GOT3 (cell line): ENCODE measurements around the gene SMARCA2.

Experiments
- DNase-seq: peaks from one replicate; lab custom pipeline; 2025; ENCODE audit warnings: mixed read lengths; lab: John Stamatoyannopoulos, UW

The SMARCA2 gene

DNA sequence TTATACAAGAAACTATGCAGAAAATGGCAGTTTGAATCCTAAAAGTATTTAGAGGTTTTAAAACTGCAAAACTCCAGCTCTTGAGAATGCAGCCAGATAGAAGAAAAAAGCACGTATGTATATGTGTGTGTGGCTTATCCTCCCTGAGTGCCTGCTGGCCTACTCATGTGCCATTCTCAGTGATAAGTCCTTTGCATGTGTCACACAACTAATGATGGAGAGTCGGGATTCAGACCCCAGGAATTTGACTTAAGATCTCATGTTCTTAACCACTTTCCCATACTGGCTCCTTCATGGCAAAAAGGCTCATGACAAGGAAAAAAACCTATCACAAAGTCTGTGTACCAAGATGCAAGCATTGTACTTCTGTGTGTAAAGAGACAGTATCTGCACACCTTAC, 26.6 kb downstream of the SMARCA2 start:
- no peak for DNase-seq

DNA sequence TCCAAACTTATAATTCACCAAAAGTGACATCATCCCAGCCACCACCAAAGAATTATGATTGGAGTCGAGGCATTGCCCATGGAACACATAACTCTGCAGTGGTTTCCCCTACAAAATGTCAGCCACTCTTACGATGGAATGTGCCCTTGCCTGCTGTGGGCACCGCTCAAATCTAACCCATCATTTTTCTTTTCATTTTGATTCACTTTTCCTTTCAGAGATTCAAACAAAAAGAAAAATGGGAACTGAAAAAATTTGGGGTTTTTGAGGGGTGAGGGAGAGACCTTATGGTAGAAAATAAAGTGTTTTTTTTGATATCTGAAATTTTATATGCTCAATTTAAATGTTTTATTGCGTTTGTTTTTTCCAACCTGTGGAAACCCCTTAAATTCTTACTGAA, 28.1 kb downstream of the SMARCA2 start:
- DNase-seq, result no peak

DNA sequence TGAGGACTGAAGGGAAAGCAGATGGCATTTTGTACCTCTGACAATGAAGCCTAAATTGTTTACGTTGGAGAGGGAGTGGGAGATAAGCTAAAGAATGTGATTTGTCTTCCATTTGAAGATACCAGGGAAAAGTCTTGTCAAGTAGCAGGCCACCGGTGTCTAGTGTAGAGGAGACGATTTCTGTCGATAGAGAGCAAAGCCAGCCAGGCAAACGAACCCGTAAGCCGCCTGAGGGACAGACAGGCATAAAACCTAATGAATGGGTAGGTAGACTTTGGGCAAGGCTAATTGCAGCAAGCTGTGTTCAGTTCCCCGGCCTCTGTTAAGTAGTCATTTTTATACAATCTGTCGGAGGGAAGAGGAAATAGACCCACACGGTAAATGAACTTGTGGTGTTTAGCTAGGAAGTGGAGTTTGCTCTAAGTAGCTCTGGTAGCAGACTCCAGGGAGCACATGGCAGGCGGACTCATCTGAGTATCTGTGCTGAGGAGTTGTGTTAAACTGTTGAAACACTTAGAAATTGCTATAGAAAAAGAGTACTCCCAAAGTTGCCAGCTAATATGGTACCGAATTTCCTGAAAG, 28.8 kb downstream of the SMARCA2 start:
- no peak for DNase-seq

DNA sequence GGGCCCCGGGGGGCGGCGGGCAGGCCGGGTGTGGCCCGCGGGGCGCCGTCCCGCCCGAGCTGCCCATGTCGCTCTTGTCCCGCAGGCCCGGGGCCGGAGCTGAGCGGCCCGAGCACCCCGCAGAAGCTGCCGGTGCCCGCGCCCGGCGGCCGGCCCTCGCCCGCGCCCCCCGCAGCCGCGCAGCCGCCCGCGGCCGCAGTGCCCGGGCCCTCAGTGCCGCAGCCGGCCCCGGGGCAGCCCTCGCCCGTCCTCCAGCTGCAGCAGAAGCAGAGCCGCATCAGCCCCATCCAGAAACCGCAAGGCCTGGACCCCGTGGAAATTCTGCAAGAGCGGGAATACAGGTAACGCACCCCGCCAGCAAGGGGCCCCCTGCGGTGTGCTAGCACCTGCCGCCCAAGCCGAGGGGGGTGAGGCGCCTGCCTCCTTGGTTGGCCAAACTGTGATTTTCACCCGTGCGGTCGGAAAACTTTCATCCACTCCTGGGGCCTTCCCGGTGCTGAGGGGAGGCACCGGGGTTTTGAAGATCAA, 32.1 kb downstream of the SMARCA2 start:
- no peak for DNase-seq

DNA sequence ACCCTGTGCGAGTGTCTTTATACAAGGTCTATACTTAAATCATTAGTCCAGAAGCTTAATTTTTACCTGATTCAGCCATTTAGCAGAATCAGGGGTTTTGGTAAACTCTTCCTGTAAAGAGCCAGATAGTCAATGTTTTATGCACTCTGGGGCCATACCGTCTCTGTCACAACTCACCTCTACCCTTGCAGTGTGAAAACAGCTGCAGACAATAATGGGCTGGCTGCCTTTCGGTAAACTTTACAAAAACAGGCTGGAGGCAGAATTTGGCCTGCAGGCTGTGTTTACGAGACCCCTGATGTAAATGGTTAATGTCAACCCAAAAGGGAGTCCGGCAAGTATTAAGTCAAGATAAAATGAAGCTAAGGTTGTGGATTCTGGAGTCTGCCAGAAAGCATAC, 32.8 kb downstream of the SMARCA2 start:
- DNase-seq, result no peak

DNA sequence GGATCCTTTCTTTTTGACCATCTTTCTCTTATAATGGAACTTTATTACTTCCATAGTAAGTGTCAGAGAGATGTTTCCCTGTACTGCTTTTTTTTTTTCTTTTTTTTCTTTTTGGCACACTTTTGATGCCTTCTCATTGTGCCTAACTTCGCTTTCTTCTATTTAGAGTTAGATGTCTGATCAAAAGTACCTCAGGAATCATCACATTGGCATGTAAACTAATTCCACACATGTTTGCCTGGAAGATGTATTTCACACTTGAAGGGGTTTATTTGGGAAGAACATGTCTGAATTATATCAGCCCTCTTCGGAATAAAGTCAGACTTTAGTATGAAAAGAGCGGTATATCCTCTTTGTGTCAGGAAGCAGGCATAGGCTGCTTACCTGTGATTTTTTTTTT, 35.1 kb downstream of the SMARCA2 start:
- DNase-seq, result no peak

DNA sequence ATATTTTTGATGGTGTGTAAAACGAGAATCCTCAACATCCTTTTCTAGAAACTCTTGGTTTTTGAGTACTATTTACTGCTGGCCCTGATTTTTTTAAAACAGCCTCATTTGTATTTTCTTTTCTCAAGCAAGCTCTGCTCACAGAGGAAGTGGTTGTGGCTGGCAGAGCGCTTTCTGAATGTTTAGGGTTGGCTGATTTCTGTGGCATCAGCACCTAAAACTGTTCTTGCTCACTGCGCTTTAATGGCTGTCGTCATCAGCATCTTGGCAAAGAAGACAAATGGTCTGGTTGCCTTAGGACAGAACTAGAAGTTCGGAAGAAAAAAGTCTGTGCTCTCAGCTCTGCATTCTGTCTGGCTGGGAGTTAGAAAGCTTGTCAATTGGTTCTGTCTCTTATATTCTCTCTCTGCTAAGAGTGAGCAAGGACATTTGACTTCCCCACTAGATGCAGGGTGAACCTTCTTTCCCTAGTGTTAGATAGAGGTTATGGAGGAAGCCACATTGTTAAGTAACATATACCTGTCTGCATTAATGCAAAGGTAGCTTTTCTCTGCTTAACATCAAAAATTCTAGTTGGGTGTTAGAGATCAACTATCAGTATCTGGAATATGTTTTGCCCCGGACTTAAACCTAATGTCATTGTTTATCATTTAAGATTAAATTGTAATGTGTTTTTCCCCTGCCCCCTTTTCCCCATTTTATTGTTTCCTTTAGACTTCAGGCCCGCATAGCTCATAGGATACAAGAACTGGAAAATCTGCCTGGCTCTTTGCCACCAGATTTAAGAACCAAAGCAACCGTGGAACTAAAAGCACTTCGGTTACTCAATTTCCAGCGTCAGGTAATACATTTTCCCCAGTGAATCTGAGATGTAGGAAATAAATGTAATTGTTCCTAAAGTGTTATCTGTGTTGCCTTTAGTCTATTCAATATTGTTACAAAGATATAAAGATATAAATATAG, 39.0 kb downstream of the SMARCA2 start:
- DNase-seq, result no peak

DNA sequence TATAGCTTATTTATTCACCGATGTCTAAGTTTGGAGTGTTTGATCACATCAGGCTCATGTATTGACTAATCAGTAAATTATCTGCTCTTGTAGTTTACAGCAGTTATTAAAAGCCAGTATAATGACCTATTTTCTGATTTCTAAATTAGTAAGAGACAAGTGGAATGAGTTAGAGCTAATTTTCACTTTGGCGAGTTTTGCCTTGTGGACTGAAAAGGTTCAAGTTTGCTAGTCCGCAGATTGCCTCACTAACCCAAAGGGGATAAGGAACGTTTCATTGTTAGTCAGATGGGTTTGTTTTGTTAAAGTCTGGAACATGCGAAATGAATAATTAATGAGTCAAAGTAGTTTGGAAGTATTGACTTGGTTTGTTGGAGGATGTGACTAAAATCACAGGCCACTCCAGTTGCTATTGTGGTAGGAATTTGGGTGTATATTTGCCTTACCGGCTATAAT, 40.1 kb downstream of the SMARCA2 start:
- DNase-seq, result no peak

DNA sequence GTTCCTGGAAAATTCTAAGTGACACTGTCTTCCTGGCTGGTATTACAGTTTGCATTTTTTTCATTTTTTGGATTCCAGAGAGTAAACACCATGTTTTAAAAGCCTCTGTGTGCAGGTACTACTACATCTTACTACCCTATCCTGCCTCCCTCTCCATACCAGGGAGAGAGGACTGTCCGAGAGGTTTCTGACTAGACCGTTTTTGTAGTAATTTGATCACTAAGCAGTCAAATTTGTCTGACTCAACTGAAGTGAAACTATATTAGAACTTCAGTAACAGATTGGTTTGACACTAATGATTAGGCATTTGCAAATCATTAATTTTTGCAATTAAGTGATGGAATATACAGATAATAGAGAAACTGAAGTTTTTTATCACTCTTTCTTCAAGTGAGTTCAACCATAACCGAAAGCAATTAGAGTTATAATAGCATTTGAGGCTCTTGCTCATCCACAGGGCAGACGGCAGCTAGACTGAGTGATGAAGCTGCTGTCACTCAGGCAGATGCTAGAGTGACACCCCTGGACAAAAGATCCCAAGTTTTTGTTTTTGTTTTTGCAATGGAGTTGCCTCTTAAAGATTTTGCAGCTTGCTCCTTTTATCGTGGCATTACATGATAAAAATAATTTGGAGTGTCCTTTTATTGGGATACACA, 44.3 kb downstream of the SMARCA2 start:
- DNase-seq, result no peak

DNA sequence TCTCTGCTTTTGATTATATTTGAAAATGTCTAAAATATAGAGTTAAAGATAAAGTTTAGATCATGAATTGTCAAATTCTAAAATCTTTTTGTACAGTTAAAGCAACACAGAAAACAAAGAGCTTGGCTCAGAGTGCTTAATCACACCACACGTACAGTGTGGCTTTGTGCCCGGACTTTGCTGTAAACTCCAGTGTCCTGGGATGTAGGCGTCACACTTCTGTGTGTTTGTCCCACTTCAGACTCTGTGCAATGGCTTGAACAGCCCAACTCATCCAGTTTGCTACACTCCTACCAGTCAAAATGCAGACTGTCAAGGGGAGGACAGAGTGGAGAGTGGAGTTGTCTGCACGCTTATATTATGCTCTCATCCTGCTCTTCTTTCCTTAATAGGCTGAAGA, 45.3 kb downstream of the SMARCA2 start:
- no peak for DNase-seq

DNA sequence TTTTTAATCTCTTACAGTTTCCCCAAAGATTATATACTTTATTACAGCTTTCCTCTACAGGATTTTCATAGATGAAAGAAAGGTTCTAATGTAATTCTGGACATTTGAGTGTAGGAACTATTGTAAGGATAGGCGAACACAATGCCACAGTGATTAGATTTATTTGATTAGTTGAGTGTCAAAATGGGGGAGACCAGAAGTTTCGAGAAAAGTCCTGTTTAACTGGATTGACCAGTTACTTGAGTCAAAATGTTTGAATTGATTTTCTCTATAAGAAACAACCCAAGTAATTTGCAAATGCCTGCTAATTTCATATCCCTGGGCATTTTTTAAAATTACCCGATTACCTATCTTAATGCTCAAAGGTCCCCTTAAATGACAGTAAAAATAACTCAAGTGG, 50.6 kb downstream of the SMARCA2 start:
- DNase-seq, result no peak

DNA sequence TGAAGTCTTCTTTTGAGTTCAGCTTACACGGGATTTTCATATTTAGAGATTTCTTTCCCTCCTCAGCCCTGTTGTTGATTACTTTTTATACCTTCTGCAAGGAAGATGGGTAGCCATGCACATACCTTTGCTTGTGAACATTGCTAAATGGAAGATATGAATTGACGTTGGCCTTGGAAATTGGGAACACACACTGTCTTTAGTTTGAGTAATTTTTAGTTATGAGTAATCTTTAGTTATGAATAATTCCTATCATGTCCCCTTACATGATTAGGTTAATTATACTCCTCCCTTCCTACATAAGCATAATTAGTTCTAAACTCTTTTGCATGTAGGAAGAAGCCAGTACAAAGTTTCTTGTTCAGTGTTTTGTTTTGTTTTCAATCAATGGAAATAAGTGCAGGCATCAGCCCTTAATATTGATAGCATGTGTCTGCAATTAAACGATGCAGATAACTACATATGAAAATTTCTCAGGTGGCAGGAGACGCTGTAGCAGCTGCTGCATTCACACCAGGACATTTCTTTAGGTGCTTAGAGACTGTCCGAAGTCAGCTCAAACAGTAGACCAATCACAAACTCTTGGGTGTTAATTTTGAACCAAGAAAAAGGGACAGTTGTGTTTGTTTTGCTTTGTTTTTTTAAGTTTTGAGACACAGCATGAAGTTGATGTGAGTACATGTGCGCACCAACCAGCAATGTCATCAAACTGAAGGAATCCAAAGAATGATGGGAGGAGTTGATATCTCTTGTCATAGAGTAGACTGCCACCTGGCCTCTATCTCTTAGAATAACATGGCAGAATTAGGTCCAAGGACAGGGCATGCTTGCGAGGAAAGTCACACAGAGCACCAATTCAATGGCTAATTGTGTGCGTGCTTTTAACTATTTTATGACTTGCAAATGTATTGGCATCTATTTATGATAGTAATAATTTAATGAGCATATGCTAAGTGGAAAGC, 51.4 kb downstream of the SMARCA2 start:
- no peak for DNase-seq

DNA sequence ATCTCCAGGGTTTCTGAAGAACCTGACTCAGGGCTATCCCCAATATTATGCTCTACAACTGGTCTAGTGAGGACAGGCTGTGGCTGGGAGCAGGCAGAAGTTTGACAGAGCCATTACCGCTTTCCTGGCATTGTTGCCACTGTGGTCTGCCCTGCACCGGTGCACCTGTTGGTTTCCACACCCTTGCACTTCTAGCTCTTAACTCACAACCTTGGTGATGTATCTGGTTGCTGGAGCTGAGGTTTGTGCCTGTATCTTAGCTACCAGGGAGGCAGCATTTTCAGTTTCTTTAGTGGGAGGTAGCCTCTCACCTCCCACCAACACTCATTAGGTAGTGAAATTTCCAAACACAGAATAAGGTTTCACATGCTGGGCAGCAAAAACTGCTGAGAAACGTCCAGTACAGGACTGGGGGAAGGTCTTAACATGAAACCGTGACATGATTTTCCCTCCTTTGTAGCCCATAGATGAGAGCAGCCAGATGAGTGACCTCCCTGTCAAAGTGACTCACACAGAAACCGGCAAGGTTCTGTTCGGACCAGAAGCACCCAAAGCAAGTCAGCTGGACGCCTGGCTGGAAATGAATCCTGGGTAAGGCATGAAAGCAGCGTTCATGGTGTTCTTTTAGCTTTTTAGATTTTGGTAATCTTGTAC, 57.7 kb downstream of the SMARCA2 start:
- DNase-seq, result no peak

DNA sequence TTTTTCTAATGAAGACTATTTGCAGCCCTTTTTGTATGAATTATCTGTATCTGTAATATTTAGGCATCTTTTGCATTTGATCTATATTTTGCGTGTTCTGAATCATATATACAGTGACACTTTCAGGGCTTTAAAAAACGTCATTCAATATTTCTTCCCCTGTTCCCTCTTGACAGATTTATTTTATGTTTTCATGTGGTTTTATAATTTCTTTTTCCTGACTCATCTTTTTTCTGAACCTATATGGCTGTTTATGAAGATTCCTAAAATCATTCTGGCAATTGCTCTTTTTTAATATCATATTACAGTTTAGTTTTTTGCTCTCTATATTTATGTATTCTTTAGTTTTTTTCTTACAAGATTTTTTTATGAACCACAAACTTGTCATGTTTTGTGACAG, 67.6 kb downstream of the SMARCA2 start:
- no peak for DNase-seq

DNA sequence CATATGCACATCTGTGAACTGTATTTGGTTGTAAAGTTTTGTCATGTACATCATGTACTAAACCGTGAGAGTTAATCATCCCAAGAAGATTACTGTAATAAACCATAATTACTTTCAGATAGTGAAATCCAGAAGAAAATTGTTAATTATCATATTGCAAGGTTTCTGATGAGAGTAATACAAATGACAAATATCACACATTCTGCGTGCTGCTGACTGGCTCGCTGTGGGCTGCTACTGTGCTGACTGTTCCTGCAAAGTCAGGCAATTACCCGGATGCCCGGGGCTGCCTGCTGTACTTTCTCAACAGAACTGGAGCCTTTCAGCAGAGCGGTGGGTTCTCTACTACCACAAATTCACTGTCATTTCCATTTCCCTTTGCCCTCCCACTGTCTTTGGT, 68.3 kb downstream of the SMARCA2 start:
- DNase-seq, result no peak

DNA sequence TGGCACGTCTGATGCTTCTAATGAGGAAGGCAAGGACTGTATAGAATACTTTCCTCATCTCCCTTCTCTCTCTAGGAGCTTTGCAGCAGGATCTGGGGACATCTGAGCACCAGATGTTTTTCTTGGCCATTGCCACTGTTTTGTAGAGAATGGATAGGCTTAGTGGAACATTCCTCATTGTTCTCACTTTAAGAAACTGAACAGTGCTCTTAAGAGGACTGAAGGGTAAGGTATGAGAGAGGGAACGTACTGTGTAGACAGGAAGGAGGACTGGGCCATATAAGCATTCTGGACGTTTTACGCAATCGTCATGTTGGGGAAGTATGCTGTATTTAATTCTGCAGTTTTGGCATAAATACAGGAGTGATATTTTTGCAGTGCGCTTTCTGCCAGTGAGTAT, 70.6 kb downstream of the SMARCA2 start:
- no peak for DNase-seq

DNA sequence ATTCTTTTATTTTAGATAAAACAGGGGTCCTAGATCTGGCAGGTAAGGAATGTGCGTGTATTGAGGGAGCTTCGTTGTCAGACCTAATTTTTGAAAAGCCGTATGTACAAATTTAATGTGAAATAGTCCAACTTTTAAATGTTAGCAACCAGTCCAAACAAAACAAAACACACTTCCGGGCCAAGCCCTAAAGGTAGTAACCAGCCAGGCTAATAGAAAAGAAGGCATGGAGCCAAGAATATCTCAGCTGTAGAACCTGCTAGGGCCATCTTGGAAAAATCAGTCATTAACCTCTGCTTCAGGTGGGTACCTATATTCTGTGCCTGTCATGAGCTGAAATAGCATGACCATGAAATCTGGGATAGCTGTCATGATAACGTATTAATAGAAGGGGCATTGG, 71.0 kb downstream of the SMARCA2 start:
- no peak for DNase-seq

DNA sequence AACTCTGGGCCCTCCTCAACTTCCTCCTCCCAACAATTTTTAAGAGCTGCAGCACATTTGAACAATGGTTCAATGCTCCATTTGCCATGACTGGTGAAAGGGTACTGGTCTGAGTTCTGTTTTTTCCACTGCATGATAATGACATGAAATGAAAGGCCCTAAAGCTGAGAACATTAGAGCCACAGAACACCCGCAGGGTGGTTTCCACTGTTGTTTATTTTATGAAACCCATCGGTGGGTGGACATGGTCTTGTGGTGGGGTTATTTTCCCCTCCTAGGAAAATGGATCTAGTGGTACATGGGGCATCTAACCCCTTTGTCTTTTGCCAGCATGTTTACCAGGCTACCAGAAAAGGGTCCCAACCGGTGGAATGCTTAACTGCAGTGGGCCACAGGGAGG, 71.8 kb downstream of the SMARCA2 start:
- no peak for DNase-seq

DNA sequence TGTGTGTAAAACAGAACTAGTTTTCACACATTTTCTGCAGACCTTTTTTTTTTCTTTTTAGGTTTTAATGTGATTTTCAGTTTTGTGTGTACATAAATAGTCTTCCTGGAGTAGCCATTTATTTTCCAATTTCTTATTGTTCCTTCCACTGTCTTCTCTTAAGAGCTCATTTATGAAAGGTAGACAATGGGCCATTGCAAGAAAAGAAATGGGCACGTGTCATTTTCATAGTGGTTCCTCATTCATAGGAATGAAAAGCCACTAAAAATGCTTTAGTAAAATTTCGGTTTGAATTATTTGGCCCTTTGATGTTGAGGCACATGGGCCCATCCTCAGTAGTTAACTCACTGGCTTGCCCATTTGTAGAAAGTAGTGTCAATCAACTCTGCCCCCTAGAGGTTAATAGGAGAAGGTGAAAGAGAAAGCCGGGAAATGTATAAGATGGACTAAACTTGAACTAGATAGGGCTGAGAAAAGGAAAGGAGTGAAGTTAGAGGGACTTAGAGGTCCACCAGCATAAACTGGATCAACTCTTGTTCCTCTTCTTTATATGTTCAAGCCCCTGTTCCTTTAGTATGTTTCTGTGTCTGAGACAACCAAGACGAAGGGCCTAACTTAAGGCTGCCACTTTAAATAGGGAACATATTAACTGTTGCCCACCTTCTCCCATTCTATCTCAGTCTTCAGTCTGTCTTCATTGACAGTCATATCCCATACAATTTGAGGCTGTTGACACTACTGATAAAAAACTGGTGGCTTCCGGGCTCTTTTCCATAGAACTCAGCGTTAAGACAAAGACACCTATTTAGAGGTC, 72.6 kb downstream of the SMARCA2 start:
- no peak for DNase-seq

DNA sequence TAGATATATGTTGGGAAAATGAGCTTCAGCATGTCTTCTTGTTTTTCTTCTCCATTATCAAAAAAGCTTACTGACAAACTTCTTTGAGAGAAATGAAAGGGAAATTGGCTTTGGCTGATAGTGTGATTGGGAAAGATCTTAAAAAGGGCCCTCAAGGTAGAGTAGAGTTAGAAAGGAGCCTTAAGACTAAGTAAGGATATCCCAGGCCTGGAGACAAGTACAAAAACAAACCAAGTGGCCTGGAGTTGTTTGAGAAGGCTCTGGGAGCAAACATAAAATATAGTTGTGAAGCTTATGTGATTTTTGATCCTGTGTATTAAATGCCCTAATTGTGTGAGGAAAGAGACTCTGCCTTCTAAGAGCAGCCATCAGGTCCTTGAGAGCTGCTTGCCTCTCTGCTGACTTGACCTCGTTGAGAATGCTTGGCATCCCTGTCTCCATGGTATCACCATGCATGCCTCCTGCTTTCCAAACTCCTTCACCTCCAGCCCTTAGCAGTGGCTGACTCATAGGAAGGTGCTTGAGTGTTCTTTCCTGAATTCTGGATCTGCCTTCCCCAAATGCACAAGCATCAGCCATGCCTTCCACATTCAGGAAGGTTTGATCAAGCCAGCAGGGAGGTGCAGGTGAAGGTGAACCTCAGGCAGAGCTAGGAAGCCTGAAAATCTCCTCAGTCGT, 78.9 kb downstream of the SMARCA2 start:
- DNase-seq, result no peak
